Ishikawa (cell line): Measurements from ENCODE around the gene PLA2G6.

Experiments used
- CEBPB ChIP-seq: IDR thresholded peaks from 2 replicates; pipeline ENCODE4 v1.6.1; 2012
- CREB1 ChIP-seq: IDR thresholded peaks from 2 replicates; pipeline ENCODE4 v1.6.1; 2012; ENCODE audit warnings: low read depth
- EGR1 ChIP-seq: IDR thresholded peaks from 2 replicates; pipeline ENCODE4 v1.6.1; 2012
- EP300 ChIP-seq: IDR thresholded peaks from 2 replicates; pipeline ENCODE4 v1.6.1; 2012; ENCODE audit warnings: borderline replicate concordance
- FOXM1 ChIP-seq: IDR thresholded peaks from 2 replicates; pipeline ENCODE4 v1.6.1; 2012; ENCODE audit warnings: low read depth, borderline replicate concordance
- NFIC ChIP-seq: IDR thresholded peaks from 2 replicates; pipeline ENCODE4 v1.6.1; 2012
- RAD21 ChIP-seq: IDR thresholded peaks from 2 replicates; pipeline ENCODE4 v1.6.1; 2012; ENCODE audit warnings: low read depth
- TAF1 ChIP-seq: IDR thresholded peaks from 2 replicates; pipeline ENCODE4 v1.6.1; 2012; ENCODE audit warnings: low read depth, mild to moderate bottlenecking
- TCF12 ChIP-seq: IDR thresholded peaks from 2 replicates; pipeline ENCODE4 v1.6.1; 2012; ENCODE audit warnings: low read depth
- TEAD4 ChIP-seq: IDR thresholded peaks from 2 replicates; pipeline ENCODE4 v1.6.1; 2012
- USF1 ChIP-seq: IDR thresholded peaks from 2 replicates; pipeline ENCODE4 v1.6.1; 2012
- YY1 ChIP-seq: IDR thresholded peaks from 2 replicates; pipeline ENCODE4 v1.6.1; 2012; ENCODE audit warnings: low read depth
- ZBTB7A ChIP-seq: IDR thresholded peaks from 2 replicates; pipeline ENCODE4 v1.6.1; 2012; ENCODE audit warnings: low read depth
- TF ChIP-seq, protein P1 (sequence below): IDR thresholded peaks from 2 replicates; pipeline ENCODE4 v1.6.1; 2012; ENCODE audit warnings: low read depth, mild to moderate bottlenecking
- TF ChIP-seq, protein P2 (sequence below): IDR thresholded peaks from 2 replicates; pipeline ENCODE4 v1.6.1; 2012

The PLA2G6 gene

DNA sequence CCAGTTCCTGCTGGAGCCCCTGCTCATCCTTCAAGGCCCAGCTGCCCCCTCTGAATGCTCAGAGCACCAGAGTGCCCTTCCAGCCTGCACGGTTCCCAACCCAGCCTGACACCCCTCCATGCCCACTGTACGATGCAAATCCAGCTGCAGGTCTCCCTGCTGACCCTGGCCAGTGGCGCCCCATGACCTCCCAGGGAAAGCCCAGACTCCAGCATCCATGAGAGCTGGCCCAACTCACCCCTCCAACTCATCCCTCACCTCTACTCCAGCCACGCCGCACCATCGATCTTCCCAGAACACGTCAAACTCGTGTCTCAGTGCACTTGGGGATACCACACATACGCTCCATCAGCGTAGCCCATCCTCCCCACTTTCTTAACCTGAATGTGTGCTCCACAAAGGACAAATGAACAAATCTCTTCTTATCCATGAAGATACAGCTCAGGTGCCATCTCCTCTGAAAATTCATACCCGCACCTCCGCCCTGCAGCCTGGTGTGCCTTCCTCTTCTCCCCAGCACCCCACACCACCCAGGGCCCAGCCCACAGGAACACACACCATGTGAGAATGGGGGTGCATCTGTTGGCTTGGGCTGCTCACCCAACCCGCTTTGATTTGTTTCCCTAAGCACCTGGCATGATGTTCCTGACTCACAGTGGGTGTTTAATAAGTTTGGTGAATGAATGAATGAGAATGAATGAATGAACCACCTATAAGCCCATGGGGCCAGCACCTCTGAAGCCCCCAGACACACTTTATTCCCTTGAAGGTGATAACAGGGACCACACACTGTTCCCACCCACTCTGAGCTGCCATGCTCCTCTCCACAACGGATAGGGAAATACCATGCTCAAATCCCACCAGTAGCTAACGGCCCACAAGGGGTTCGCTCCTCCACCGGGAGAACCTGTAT is 6.2 kb downstream of the PLA2G6 start:
- TF ChIP-seq EP300, result no peak
- TF ChIP-seq FOXM1, result no peak
- TF ChIP-seq CEBPB, result no peak
- TF ChIP-seq EGR1, result no peak
- no peak for TF ChIP-seq CREB1
- TF ChIP-seq ZBTB7A, result no peak

- TF ChIP-seq EP300 (no peak), NFIC (no peak), TEAD4 (no peak), TAF1 (no peak), CREB1 (no peak)
Measured at GRCh38 chr22:38174626-38175025, 7.0 kb downstream of the PLA2G6 start.

GRCh38 chr22:38173641-38173906 is 8.1 kb downstream of the PLA2G6 start:
- TF ChIP-seq TAF1, result no peak
- TF ChIP-seq, protein P1, sequence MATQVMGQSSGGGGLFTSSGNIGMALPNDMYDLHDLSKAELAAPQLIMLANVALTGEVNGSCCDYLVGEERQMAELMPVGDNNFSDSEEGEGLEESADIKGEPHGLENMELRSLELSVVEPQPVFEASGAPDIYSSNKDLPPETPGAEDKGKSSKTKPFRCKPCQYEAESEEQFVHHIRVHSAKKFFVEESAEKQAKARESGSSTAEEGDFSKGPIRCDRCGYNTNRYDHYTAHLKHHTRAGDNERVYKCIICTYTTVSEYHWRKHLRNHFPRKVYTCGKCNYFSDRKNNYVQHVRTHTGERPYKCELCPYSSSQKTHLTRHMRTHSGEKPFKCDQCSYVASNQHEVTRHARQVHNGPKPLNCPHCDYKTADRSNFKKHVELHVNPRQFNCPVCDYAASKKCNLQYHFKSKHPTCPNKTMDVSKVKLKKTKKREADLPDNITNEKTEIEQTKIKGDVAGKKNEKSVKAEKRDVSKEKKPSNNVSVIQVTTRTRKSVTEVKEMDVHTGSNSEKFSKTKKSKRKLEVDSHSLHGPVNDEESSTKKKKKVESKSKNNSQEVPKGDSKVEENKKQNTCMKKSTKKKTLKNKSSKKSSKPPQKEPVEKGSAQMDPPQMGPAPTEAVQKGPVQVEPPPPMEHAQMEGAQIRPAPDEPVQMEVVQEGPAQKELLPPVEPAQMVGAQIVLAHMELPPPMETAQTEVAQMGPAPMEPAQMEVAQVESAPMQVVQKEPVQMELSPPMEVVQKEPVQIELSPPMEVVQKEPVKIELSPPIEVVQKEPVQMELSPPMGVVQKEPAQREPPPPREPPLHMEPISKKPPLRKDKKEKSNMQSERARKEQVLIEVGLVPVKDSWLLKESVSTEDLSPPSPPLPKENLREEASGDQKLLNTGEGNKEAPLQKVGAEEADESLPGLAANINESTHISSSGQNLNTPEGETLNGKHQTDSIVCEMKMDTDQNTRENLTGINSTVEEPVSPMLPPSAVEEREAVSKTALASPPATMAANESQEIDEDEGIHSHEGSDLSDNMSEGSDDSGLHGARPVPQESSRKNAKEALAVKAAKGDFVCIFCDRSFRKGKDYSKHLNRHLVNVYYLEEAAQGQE, result no peak
- TF ChIP-seq, protein P2, sequence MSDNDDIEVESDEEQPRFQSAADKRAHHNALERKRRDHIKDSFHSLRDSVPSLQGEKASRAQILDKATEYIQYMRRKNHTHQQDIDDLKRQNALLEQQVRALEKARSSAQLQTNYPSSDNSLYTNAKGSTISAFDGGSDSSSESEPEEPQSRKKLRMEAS, result no peak
- TF ChIP-seq RAD21, result no peak
- no peak for TF ChIP-seq EP300
- TF ChIP-seq ZBTB7A, result no peak
- TF ChIP-seq USF1, result no peak
- no peak for TF ChIP-seq TEAD4
- no peak for TF ChIP-seq NFIC
- no peak for TF ChIP-seq TCF12
- TF ChIP-seq EGR1, result no peak
- TF ChIP-seq CREB1, result no peak
- no peak for TF ChIP-seq FOXM1
- TF ChIP-seq YY1, result no peak

GRCh38 chr22:38172832-38173640 is 8.6 kb downstream of the PLA2G6 start:
- TF ChIP-seq CREB1, result no peak
- no peak for TF ChIP-seq FOXM1
- TF ChIP-seq EP300, result no peak
- no peak for TF ChIP-seq TCF12
- no peak for TF ChIP-seq ZBTB7A
- TF ChIP-seq NFIC, result no peak
- TF ChIP-seq CEBPB, result peak; percentile 69

DNA sequence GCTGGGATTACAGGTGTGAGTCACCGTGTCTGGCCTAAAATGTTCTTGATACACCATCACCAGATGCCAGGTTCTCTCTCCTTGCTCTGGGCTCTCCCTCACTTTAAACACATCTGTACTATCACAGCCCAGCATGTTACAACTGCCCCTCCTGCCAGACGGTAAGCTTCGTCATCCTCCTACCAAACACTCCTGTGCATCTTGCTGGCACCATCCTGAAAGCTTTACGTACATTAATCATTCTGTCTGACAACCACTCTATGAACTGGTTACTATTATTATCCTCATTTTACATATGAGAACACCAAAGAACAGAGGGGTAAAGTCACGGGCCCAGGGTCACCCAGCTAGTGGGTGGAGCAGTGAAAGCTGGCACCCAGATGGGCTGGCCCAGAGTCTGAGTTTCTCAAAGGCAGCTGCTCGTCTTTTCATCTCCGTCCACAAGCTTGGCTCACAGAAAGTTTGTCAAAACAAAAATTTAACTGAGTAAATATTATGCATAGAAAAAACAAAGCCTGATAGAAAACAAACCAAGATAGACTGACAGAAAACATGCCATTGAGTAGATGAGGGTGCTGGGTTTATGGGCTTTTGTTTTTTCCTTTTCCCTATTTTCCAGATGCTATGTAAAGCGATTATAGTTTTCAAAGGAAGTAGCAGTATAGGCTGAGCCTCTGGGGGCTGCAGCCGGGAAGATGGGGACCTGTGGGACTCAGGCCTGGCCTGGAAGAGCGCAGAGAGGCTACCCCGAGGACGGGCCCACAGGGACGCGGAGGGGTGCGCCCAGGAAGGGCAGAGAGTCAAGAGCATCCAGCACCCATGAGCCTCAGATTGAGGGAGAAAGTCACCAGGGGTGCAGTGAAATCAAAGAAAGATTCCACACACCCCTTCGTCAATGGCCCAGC is 9.5 kb downstream of the PLA2G6 start:
- TF ChIP-seq YY1 (no peak), TAF1 (no peak), TEAD4 (no peak), CEBPB (no peak), ZBTB7A (no peak), NFIC (no peak)
- TF ChIP-seq, protein P1, result no peak
- TF ChIP-seq, protein P2, result no peak
